Bronchial epithelial cell (primary cell): ENCODE results near the gene KCNAB2. TPM values are rescaled to one million over a fixed set of nuclear protein-coding genes. Genes with fewer than 3 reads are reported as not detected.

Experiments
- DNase-seq: peaks from one replicate; pipeline ENCODE4 v3.0.0-alpha.2; 2010; ENCODE audit warnings: low read depth
- FAIRE-seq: peaks from 2 replicates; lab custom pipeline; 2011; peaks lifted over from hg19 to GRCh38; lab: Jason Lieb, UNC
- H3K27me3 ChIP-seq: 2 replicates; pipeline ENCODE4 v1.5.1; 2011; ENCODE audit warnings: low read length; ENCODE audit not compliant: control insufficient read depth, insufficient read depth
- H3K36me3 ChIP-seq: 2 replicates; pipeline ENCODE4 v1.5.1; 2011; ENCODE audit warnings: low read length; ENCODE audit not compliant: control insufficient read depth, insufficient read depth
- H3K4me3 ChIP-seq: 2 replicates; pipeline ENCODE4 v1.5.1; 2011; ENCODE audit warnings: mild to moderate bottlenecking, low read depth, low read length, control low read depth
- CTCF ChIP-seq: IDR thresholded peaks from 2 replicates; pipeline ENCODE4 v1.5.1; 2011; ENCODE audit warnings: mild to moderate bottlenecking, moderate library complexity, low read length, control low read depth, inconsistent platforms; ENCODE audit not compliant: insufficient read depth, severe bottlenecking
- total RNA-seq: library from RNA; depleted of rRNA; stranded (reverse); fragments of >200 nt; gene quantifications from 2 replicates; pipeline ENCODE4 v1.2.1, GENCODE V29; 2014

KCNAB2 gene
- total RNA-seq, 1 donor from 2014 or later: 1.8 TPM

DNA sequence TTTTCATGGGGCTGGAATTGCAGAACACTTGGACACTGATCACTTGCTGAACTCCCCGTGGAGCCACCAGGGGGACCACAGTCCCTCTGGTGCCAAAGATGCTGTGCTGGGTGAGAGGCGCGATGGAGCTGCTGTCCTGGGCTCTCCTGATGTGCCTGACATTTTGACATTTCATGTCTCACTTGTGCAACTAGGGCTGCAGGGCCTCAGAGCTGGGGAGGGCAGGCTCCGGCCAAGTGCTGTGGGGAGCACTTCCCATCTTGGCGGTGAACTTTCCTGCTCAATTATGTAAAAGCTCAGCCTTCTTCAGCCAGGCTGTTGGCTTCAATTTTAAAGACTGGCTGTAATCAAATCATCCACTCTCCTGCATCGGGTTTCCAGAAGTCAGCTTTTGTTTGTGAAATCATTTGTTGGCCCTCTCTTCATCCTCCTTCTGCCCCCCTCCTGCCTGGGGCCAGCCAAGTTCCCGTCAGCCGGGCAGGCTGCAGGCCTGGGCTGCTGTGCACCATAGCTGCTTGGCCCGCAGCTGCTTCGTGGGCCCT is 36.8 kb downstream of the KCNAB2 start:
- no peaks in the 10 kb centered on the region for H3K36me3 ChIP-seq
- no peak overlapping the region for H3K4me3 ChIP-seq
- TF ChIP-seq CTCF: peak; percentile 32
- FAIRE-seq (no peak), DNase-seq (no peak)
- H3K27me3 ChIP-seq: peaks cover 1% of the 10 kb centered on the region

DNA sequence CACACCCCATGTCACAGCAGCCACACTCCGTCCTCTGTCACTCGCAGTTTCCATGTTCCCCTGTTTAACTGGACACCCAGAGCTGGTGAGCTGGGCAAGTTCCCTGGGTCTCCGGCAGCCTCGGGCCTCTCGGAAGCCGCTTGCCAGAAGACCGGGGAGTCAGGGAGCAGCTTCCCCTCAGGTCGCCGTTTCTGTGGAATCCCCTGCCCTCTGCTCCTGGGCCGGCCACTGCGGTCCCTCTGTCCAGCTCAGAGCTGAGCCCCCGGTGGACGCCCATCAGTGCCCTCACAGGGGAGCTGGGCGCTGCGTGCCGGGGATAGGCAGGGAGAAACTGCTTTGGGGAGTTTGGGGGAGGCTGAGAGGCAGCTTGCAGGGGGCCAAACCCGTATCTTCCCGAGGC is 37.7 kb downstream of the KCNAB2 start:
- Histone ChIP-seq H3K36me3 (no peaks in the 10 kb centered on the region), H3K27me3 (peaks cover 1% of the 10 kb centered on the region), H3K4me3 (no peak overlapping the region)
- FAIRE-seq (no peak), DNase-seq (no peak)
- no peak for TF ChIP-seq CTCF

DNA sequence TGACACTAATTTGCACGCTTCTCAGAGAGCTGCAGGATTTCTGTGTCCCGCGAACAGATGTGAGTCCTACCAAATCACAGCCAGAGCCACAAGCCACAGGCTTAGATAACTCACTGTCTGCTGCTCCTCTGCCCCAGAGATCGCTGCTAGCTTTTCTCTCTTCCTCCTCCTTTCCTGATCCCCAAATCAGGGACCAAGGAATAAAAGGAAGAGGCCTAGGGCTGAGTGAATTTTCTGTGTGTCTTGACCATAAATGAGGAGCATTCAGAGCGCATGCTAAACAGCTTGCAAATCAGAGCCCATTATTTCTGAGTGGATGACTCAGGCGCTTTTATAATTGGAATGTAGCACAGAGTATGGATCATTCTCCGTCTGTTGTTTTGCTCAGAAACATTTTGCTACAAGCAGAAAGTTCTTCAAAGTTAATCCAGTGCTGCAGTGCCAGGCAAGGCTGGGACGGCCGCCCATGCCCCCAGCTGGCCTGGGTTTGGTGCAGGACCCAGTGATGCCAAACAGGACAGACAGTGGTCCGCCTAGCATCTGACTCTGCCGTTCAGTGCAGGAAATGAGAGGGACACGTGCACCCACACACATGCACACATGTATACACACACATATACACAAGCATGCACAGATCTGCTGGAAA is 38.2 kb downstream of the KCNAB2 start:
- no peak for TF ChIP-seq CTCF
- H3K27me3 ChIP-seq: peaks cover 1% of the 10 kb centered on the region
- no peak for FAIRE-seq
- H3K4me3 ChIP-seq: no peak overlapping the region
- no peaks in the 10 kb centered on the region for H3K36me3 ChIP-seq
- no peak for DNase-seq

GRCh38 chr1:6084781-6085495 is 39.2 kb downstream of the KCNAB2 start:
- DNase-seq (no peak), FAIRE-seq (no peak)
- TF ChIP-seq CTCF: no peak
- peaks cover 1% of the 10 kb centered on the region for H3K27me3 ChIP-seq
- H3K4me3 ChIP-seq: no peak overlapping the region
- H3K36me3 ChIP-seq: no peaks in the 10 kb centered on the region

DNA sequence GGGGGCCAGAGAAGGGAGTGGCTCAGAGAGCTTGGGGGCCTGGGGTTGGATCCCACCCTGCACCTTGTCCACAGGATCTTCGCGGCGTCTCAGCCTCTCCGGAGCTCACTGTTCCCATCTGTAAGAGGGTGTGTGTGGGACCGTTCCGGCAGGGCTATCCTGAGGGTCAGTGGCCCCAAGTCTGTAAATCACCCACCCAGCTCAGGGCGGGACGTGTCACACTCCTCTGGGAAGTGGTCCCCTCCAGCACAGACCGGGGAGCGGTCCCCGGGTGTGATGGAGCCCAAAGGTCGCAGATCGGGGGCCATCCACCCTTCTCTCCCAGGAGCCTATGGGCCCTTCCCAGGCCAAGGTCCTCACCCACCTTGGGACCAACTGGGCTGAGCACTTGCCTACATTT is 40.0 kb downstream of the KCNAB2 start:
- no peak for TF ChIP-seq CTCF
- FAIRE-seq: no peak
- no peak for DNase-seq
- H3K27me3 ChIP-seq: peaks cover 1% of the 10 kb centered on the region
- H3K36me3 ChIP-seq: no peaks in the 10 kb centered on the region
- H3K4me3 ChIP-seq: no peak overlapping the region

- FAIRE-seq: no peak
- H3K27me3 ChIP-seq: peaks cover 1% of the 10 kb centered on the region
- no peak for DNase-seq
- no peaks in the 10 kb centered on the region for H3K36me3 ChIP-seq
- H3K4me3 ChIP-seq: no peak overlapping the region
- no peak for TF ChIP-seq CTCF
Observed at GRCh38 chr1:6086358-6086757, 40.7 kb downstream of the KCNAB2 start.
